ENCODE results near the gene SATB2.
A peak's percentile ranks its signal among the peaks of the same experiment; 100 is the strongest.

Gene SATB2

DNA sequence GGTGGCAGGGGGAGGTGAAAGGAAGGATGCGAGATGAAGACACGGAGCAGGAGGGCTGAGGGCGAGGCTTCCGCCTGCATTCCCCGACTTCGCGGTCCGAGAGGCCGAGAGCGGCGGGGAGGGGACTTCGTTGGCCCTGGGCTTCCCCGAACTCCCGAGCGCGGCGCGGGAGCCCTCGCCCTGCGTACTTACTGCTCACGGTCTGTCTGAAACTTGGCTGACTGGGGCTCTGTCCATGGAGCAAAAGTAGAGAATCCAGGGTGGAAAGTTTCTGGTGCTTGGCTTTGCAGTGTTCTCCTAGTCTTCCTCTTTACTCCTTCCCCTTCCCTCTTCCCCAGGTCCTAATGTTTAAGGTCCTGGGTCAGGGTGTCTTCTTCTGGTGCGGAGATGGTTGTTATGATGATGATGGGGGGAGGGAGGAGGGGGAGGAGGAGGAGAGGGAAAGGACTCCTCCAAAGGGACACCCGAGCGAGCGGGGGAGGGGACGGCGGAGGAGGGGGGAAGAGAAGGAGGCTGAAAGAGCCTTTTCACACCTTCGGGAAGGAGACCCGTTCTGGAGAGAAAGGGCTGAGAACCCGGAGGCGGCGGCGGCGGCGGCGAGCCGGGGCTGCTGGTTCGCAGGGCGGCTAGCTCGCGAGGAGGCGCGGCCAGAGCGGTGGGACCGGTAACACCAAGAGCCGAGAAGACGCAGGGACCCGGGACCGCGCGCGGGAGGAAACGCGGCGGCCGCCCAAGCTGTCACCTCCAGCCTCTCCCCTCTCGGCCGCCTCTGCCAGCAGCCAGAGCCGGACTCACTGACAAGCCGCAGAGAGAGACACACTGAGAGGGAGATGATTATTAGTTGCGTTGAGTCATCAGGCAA is at the start of gene SATB2:
TSS of gene SATB2 (minus strand) at position 793 of the 862 bp plus-strand sequence. CDS start 1,902 bp downstream, outside the sequence.
- DNase-seq = no peak

DNA sequence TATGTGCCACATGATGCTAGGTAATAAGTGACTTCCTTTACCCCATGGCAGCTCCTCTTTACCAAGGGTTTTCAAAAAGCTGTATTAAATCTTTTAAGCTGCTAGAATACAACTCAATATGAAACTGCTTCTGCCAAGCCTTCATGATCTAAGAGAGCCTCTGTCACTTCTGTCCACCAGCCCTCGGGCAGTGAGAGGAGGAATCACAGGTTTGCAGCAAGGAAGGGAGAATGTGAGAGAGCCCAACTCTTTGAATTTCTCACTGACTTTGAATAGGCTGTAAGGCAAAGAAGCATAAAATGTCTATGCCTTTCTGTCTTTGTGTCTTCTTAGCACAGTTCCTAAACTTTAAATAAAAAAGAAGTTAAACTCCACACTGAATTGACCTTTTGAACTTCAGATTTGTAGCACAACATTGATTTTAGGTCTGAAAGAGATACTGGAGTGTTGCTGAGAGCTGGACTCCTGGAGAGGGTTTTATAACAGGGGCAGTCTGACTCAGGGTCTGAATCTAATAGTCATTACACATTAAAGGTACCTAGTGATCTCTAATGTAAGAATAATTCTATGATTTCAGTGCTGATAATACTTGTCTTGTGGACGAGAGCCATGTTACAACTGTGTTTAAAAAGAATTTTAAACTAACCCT is 48.1 kb upstream of the SATB2 start:
- no peak for DNase-seq

DNA sequence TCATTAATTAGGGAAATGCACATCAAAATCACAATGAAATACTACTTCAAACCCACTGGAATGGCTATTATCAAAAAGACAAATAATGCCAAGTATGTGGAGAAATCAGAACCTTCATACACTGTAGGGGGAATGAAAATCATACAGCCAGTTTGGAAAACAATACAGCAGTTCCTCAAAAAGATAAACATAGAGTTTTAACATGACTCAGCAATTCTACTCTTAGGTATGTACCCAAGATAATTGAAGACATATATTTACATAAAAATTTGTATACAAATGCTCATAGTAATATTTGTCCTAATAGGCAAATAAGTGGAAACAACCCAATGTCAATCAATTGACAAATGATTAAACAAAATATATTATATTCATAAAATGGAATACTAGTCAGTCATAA is 45.4 kb upstream of the SATB2 start:
- DNase-seq = no peak

DNA sequence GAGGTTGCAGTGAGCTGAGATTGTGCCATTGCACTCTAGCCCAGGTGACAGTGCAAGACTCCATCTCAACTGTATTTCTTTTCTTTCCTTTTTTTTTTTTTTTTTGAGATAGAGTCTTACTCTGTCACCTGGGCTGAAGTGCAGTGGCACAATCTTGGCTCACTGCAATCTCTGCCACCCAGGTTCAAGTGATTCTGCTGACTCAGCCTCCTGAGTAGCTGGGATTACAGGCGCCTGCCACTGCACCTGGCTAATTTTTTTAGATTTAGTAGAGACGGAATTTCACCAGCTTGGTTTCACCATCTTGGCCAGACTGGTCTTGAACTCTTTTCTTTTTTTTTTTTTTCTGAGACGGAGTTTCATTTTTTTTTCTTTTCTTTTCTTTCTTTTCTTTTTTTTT is 41.3 kb upstream of the SATB2 start:
- no peak for DNase-seq

DNA sequence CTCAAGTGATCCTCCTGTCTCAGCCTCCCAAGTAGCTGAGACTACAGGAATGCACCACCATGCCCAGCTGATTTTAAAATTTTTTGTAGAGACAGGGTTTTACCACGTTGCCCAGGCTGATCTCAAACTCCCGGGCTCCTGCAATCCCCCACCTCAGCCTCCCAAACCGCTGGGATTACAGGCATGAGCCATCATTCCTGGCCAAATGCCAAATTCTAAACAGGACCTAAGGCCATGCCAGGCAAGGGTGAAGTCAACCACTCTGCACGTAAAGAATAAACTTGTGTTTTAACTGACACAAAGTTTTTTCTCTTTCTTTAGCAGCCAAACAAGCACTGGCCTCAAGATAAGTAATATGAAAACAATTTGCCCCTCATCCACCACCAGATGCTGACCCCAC is 37.4 kb upstream of the SATB2 start:
- DNase-seq = no peak

DNA sequence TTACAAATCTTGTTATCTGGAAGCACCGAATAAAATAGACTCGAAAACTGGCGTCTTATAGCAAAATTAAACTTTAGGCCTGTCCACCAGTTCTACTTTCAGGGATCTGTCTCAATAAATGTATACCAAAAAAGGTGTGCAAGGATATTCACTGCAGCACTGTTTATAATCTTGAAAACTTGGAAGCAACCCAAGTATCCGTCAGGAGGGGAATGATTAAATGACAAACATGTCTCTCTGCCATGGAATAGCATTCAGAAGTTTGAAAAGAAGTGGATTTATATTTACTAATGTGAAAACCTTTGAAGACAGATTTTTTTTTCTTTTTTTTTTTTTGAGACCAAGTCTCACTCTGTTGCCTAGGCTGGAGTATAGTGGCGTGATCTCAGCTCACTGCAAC is 32.3 kb upstream of the SATB2 start:
- DNase-seq = no peak

DNA sequence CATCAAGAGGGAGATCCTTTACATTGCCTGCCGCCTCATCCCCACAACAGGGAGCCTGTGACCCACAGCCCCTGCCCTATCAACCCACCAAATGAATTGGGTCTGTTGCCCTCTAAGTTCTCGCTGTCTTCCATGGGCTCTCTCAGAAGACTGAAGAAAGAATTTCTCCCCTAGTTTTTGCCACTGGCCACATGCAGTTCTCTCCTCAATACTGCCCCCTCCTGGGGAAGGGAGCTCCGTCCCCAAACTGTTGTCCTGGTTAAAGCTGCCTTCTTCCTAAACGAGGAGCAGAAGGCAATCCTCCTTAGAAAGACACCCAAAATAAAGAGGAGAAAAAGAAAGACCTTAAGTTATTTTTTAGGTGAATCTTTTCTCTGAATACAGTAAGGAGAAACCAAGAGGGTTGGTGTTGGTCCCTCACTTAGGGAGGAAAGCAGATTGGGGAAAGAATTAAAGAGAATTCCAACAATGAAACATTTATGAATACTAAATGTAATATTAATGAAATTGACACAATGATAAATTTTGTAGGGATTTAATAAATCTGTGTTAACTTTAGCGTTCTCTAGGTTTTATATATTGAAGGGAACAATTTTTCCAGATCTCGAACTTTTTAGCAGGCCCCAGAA is 31.1 kb upstream of the SATB2 start:
- DNase-seq = peak; percentile 8 to 50

DNA sequence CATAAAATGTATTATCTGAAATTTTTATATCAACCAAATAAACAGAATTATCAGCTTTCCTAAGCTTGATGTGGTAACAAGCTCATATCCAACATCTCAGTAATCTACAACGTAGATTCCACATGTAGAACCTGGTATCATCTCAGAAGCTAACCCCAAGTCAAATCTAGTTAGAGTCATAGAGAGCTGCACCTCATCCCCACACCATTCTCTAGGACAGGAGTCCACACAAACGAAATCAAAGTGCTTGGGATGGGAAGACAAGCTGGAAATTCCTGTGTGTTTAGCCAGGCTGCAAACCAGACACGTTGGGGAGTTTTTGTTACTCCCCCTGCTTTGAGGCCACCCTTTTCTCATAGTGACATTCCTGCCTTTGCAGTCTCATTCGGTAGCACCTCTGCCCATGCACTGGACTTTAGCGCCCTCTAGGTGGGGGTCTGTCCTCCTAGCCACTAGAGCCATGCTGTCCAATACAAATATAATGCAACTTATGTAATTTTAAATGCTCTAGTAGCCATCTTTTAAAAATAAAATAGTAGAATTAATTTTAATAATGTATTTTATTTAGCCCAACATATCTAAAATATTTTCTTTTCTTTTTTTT is 28.1 kb upstream of the SATB2 start:
- peak in 1 of 2 donors; percentile 24 for DNase-seq

DNA sequence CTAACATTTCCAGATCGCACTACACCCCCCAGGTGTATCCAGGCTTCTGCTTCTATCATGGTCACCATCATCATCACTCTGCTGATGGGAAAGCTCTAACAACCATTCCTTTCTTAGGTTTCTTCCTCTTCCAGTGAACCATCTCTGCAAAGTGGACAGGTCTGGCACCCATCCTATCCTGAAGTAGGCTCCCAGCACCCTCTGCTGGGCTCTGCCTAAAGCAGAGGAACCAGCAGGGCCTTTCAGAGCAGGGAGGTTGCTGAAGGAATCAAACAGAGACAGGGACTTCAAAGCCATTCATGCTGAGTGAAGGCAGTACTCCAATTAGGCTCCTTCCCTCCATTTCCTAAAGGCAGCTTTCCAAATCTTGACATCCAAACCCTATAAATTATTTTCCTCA is 27.2 kb upstream of the SATB2 start:
- DNase-seq = no peak

DNA sequence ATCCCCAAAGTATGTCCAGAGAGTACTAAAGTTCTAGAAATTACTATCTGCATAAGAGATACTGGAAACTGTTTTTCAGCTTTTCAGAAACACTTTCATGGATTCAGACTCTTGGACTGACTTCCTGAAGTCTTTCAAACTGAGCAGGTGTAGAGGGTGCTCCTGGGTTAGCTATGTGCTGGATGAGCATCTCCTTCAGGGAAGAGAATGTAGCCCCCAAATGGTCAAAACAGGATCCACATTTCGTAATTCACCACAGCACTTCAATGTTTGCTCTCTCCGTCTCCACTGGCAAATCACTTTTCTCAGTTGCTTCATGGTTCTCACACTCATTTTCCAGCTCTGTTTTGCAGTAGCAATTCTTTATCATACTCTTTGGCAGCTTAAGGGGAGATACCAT is 23.2 kb upstream of the SATB2 start:
- no peak for DNase-seq

DNA sequence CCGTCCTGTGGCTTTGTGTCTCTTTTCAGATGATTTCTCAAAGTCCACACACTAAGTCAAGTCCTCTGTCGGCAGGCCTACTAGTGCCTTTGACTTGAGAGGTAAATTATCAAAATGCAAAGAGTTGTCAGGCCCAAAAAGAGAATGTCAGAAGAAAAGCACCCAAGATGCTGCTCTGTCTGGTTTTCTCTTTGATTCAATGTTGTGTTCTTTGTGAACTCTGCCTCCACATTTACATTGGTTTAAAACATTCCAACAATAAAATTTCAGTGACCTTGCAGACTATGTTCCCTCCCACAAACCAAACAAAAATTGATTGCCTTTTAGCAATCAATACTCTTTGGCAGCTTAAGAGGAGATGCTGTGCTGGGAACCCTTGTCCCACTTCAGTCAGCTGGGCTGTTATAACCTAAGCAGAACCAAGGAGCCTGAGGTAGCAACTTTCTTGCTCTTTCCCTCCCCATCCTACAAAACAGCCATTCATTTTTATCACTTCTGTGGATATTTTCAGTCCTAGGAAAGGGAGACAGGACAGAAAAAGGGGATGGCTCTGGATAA is 19.6 kb upstream of the SATB2 start:
- DNase-seq = no peak

DNA sequence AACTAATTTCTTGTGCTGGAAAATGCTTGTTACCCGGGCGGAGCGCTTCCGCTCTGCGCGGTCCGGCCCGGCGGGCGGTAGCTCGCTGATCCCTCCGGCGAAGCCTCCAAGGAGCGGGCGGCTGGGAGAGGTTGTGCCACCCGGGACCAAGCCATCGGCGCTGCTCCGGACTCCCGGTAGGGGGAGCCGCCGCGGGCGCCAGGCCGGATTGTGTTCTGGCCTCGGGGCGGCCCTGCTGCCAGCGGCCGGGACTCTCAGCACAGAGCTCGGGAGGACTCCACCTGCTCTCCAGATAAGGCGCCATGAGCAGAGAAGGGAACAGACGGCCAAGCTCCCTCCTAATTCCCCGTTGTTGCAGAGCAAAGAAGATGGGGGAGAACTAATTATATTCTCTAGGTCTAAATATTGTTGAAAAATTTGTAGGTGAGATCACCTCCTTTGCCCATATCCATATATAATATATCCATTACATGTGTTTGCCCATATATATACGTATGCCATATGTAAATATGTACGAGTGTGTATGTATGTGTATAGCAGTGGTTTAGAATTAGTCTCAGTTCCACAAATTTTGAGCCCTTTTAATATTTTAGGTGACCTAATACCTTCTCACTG is 13.8 kb upstream of the SATB2 start:
- no peak for DNase-seq

DNA sequence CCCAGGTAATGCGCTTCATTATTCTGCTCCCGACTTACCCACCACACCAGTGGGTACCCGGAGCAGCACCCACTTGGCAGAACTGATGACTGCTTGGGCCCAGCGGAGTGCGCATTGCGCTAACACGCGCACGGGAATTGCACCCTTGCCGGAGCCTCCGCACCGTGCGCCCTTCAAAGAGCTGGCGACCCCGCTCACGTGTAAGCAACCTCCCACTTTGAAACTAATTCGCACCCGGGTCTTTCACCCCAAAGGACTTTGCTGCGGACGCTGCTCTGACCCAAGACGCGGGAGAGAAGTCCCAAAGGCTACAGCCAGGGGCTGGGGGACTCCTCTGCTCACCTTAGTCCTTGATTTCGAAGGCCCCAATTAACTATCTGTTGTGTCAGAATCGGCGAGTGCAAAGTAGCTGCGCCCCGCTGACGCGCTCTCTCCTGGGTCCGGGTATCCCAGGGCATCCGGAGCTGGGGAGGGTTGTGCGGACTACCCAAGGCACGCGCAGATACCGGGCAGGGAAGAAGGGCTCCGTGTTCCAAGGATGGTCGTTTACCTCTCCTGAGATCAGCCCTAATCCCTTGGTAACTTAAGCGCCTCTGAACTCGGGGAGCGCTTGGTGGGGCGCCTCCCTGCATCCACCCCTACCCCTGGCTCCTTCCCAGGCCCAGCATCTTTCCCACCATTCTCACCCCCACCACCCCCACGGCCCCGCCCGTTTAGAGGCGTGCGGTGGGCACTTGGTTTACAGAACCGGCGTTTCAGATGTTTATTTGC is 13.1 kb upstream of the SATB2 start:
- no peak for DNase-seq

DNA sequence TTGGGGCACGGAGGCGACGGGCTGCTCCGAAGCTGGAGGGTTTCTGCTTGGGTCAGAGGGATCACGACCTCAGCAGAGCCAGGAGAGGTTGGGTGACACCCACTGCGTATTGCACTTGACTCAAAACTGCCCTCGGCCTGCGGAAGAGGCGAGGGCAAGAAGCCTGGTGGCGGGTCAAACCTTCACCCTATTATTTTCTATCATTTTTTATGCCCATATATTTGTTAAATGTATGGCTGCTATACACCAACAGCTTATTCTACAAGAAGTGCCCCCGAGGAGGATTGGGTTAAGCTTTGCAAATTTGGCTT is 12.6 kb upstream of the SATB2 start:
- DNase-seq = no peak

DNA sequence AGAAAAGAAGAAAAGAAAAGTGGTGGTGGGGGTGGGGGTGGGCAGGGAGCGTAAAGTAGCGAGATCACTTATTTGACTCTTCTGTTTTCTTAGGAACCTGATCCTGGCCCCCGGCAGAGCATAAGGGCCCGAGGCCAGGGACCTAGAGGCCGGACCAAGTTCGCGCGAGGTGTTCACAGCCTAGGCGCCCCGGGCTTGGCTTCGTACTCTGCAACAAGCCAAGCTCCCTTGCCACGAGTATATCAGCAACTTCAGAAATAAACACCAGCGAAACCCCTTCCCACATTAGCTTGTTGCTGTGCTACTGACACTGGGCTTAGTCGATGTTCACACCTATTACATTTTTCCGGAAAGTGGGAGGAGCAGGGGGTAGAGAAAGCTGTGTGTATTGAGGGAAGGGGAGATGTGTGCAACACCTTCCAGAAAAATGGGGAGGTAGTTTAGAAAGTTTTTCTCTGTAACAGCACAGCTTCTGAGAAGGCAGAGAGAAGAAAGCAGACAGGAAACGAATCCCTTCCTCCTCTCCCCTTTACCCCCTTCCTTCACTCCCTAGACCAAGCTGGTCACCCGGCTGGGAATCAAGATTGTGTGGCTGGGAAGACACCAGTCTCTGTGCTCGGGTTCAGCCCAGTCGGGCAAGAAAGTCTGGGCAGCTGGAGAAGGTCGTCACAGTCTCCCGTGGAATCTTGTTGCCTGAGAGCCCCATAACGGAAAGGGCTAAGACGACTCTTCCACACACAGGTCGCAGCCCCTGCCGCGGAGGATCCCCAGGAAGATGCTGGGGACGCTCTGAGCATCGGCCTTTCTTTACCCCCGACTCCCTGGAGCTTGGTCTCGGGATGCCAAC is 12.0 kb upstream of the SATB2 start:
- DNase-seq = no peak

DNA sequence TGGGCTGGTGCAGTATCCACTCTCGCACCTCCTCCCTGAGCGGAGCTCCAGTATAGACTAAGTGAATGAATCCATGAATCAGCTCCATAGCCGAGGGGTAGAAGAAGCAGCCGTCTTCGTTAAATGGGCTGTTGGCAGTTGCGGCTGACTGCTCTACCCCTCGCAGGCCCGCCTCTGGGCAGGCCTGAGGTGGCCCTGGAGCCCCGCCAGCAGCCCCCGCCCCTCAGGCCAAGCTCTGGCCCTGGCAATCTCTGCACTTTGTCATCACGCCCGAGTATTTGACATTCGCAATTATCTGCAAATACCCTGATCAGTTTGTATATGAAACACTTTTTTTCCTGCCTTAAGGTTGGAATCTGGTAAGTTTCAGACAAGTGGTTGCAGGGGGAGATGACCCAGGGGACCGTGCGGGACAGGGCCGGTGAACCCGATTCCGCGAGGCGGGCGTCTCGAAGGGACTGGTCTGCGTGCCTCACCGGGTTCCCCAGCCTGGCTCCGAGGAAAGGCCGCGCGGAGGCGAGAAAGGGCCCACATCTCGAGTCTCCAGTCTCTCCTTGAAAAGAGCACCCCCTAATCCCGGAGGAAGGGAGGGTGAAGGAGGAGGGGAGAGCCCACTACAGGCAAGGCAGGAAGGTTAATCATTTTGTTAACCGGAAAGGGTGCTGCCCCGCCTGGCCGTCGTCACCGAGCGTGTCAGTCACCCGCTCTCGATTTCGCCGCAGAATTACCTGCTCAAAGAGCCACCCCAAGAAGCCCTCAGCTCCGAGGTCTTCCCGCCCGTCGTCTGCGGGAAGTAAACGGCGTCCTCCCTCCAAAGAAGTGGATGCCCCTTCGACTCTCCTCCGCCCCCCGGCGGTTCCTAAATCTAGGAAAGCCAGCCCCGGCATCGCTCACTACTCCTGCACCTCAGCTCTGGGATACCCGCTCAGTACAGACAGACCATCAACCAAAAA is 11.1 kb upstream of the SATB2 start:
- no peak for DNase-seq

DNA sequence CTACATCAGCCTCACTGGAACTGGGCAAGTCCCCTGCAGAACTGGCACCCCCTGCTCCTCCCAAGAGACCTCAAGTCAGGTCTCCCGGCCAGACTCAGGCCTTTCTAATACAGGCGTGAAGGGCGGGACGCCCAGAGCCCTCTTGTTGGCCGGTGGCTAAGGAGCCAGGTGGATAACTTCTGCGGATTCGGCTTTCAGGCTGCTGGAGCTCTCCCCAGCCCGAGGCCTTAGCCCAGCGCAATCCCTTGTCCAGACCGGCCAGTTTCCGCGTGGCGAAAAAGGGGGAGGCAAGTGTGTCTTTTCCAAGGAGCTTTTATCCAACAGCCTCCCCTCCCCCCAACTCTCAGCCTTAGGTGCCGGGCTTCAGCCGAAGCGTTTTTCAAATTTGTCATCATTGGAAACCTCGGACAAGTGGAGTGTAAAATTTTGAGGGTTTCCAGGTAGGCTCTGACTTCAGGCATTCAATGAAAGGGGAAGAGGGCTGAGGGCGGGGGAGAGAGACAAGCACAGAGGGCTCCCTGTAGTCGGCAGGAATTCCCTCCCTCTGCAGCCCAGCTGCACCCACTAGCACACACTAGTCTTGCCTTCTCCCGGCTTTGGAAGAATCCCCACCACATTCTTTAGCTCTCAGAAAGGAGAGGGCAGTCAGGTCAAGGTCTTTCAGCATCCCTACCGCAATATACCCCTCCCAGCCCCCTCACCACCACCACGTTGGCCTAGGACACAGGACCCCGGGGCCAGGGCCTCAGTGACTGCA is 9.5 kb upstream of the SATB2 start:
- no peak for DNase-seq

DNA sequence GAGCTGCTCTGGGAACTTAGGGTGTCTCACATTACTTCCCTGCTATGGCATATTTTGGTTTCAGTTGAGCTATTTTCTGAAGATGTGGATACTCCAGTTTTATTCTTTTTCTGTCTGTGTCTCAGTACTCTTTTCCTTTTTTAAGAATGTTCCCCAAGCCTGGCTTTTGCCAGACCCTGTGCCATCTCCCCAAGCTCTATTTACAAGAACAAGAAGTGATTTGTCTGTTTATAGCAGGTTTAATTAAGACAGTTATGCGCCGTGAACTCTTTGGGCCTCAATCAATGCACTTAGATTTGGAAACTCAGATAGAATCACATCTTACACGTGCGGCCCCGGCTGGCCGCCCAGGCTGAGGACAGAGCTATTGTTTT is 8.9 kb upstream of the SATB2 start:
- no peak for DNase-seq

DNA sequence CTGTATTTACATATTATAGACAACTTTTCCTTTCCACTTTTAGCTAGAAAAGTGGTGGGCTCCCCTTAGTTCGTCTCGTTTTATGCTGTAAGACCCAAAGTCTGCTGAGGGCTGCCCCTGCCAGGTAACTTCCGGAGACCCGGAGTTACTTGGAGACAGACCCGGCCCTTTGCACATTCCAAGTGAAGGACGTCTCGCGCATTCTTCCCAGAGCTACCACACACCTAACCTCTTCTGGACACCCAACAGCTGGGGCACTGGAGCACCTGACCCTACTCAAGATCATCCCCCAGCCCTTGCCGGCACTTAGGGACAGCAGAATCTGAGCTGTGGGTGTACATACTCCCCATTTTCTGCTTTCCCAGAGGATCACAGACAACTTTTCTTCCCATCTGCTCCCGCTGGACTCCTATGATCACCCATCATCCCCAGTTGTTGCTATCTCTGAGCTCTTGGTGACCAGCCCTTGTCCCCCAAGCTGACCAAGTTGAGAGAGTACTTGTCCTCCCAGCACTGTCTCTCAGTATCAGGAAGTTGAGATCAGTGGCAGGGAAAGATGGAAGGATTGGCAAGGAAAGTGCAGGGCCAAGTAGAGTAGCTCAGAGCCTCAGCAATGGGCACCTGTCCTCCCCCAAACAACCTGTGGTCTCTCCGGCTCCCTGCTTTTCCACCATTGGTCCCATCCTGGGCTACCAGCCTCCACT is 8.4 kb upstream of the SATB2 start:
- DNase-seq = no peak

All from CD4-positive, alpha-beta T cell treated with Interferon alpha-2 for 1 hour (primary cell).